Suprapubic skin (tissue), 4 donors: ENCODE data around the gene CLIP4. TPM values are rescaled to one million over a fixed set of nuclear protein-coding genes. Genes with fewer than 3 reads are reported as not detected.

Experiments used
- DNase-seq, 2 donors: peaks; one replicate each; pipeline ENCODE4 v3.0.0-alpha.2; 2019; ENCODE audit warnings: low spot score in 2 of 2
- H3K27ac ChIP-seq: fragments of 200-600 bp; sonication (generic); one replicate; pipeline ENCODE4 v1.5.1; 2019
- H3K27me3 ChIP-seq: fragments of 200-600 bp; sonication (generic); one replicate; pipeline ENCODE4 v1.5.1; 2019
- H3K36me3 ChIP-seq: fragments of 200-600 bp; sonication (generic); one replicate; pipeline ENCODE4 v1.5.1; 2019
- H3K4me1 ChIP-seq: fragments of 200-600 bp; sonication (generic); one replicate; pipeline ENCODE4 v1.5.1; 2019
- H3K4me3 ChIP-seq: fragments of 200-600 bp; sonication (generic); one replicate; pipeline ENCODE4 v1.5.1; 2019; ENCODE audit warnings: mild to moderate bottlenecking
- H3K9me3 ChIP-seq: fragments of 200-600 bp; sonication (generic); one replicate; pipeline ENCODE4 v1.5.1; 2019
- EP300 ChIP-seq: sonication (generic); formaldehyde crosslinking; IDR thresholded peaks from one replicate; pipeline ENCODE4 v1.6.1; 2017; ENCODE audit warnings: antibody characterized with exemption
- POLR2A ChIP-seq, 2 donors: fragments of 450-650 bp; IDR thresholded peaks; one replicate each; pipeline ENCODE4 v1.6.1; 2017; ENCODE audit warnings: antibody characterized with exemption in 2 of 2, mild to moderate bottlenecking in 2 of 2, moderate library complexity in 2 of 2
- POLR2AphosphoS5 ChIP-seq, 3 donors: sonication (generic); formaldehyde crosslinking; IDR thresholded peaks; one replicate each; pipeline ENCODE4 v1.6.1; 2017; ENCODE audit warnings: antibody characterized with exemption in 3 of 3
- WGBS: methylation state at CpG from one replicate; pipeline ENCODE4 v1.1.5; 2018; 5-methylcytosine and 5-hydroxymethylcytosine counted together
- total RNA-seq, 4 donors: library from RNA; depleted of rRNA; stranded (reverse); fragments of >200 nt; gene quantifications; one replicate each; pipeline ENCODE4 v1.1.0, GENCODE V29; 2016
- TF ChIP-seq, protein P1 (sequence below), 2 donors: fragments of 200-600 bp in 1 of 2; fragments of 450-650 bp in 1 of 2; sonication (generic) in 1 of 2; IDR thresholded peaks; one replicate each; pipeline ENCODE4 v1.5.1; 2016 to 2019; ENCODE audit warnings: antibody characterized with exemption in 2 of 2, mild to moderate bottlenecking in 1 of 2, moderate library complexity in 1 of 2

CLIP4 gene
- total RNA-seq, 4 donors from 2014 or later: 61.9 to 173 (median 67.4) TPM

DNA sequence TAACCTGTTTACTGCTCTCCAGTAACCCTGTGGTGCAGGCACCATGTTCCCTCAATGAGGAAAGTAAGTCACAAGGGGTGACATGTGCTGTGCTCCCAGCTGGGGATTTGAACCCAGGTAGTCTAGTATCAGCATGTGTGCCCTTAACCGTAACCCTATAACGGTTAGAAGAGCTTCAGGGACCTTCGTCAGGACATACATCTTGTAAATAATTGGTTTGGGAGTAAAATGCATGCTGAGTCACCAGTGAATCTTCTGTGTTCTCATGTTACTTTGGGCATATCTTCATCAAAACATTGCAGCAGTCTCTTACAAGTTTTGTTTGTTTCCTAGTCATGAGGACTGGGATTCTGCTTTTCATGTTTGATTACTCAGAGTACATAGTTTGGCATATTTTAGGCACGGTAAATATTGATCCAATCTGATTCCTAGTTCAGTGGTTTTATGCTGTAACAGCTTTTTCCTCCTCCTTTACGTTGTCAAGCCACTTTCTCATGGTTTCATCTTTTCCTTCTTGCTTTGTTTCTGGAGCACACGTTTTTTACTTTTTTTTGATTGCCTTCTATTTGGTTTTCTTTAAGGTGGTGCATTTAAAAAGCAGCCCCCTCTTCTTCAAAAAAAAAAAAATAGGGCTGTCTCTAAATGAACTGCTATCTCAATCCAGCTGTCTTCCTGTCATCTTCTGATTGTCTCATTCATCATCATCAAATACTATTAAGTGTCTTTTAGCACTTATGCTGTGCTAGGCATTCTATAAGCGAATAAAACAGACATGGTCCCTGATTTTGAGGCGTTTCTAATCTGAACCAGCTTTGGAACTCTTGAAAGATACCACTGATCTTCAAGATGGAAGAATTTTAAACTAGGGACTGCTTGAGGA, 50.4 kb downstream of the CLIP4 start:
- peaks cover 46% of the 10 kb centered on the region for H3K36me3 ChIP-seq
- no peaks in the 10 kb centered on the region for H3K27me3 ChIP-seq
- no peak overlapping the region for H3K27ac ChIP-seq
- H3K4me1 ChIP-seq: no peaks in the 10 kb centered on the region
- 67% methylated on average over 8 of the region's 8 CpGs for WGBS
- no peak for DNase-seq
- no peak overlapping the region for H3K4me3 ChIP-seq
- no peak for TF ChIP-seq EP300
- no peak for TF ChIP-seq POLR2A (IDR thresholded peaks at IDR 0.05)
- TF ChIP-seq POLR2AphosphoS5 (IDR thresholded peaks at IDR 0.05): no peak
- TF ChIP-seq, protein P1, sequence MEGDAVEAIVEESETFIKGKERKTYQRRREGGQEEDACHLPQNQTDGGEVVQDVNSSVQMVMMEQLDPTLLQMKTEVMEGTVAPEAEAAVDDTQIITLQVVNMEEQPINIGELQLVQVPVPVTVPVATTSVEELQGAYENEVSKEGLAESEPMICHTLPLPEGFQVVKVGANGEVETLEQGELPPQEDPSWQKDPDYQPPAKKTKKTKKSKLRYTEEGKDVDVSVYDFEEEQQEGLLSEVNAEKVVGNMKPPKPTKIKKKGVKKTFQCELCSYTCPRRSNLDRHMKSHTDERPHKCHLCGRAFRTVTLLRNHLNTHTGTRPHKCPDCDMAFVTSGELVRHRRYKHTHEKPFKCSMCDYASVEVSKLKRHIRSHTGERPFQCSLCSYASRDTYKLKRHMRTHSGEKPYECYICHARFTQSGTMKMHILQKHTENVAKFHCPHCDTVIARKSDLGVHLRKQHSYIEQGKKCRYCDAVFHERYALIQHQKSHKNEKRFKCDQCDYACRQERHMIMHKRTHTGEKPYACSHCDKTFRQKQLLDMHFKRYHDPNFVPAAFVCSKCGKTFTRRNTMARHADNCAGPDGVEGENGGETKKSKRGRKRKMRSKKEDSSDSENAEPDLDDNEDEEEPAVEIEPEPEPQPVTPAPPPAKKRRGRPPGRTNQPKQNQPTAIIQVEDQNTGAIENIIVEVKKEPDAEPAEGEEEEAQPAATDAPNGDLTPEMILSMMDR (IDR thresholded peaks at IDR 0.05): no peak
- H3K9me3 ChIP-seq: no peaks in the 10 kb centered on the region

DNA sequence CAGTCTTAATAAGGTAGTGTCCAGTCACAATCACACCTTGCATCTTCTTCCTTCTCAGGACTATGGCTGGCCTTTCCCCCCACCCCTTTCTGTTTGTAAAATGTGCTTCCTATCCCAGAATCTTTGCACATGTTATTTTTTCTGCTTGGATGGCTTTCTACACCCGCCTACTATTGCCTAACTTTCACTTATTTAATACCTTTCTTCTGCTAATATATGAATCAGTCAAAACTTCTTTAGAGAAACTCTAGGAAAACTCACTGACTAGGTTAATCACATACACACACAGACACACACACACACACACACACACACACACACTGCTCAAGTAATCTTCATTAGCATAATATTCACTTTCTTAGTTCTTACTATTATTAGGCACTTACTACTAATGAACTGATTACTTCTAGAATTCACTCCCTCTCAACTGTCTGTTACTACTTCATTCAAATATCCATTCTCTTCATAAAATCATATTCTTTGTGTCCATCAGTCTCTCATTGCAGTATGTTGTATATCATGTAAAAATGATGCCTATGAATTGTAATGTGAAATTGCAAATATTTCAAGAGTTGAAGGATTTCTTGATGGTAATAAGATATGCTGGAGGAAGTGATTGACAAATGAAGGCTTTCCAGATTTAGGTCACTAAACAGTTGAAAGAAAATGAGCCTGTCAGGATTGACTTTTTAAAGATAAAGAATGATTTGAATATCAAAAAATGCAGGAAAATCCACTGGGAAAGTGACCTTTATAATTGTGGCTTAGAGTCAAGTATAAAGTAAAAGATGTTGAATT, 51.2 kb downstream of the CLIP4 start:
- Histone ChIP-seq H3K27me3 (no peaks in the 10 kb centered on the region), H3K4me1 (no peaks in the 10 kb centered on the region), H3K36me3 (peaks cover 38% of the 10 kb centered on the region), H3K4me3 (no peak overlapping the region), H3K27ac (no peak overlapping the region), H3K9me3 (no peaks in the 10 kb centered on the region)
- no peak for DNase-seq
- WGBS: 79% methylated on average over 1 of the region's 1 CpG
- no peak for TF ChIP-seq POLR2AphosphoS5 (IDR thresholded peaks at IDR 0.05)
- no peak for TF ChIP-seq POLR2A (IDR thresholded peaks at IDR 0.05)

DNA sequence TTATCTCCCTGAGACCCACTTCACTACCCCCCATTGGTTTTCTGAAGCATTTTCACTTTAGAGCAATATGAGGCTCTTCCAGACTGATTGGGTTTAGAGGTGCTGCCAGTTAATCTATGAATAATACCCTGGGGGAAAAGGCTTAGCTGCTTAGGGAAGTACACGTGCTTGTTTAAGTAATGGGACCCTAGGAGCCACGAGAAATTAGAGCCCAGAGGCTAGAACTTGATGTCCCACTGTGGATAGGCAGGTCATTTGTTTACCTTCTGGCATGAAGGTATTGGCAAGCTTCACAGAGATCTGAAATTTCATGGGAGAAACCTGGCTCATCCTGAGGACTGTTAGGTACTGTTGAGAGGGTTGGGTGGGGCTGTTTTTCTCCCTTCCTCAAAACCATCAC, 59.7 kb downstream of the CLIP4 start:
- H3K36me3 ChIP-seq: peaks cover 40% of the 10 kb centered on the region
- no peaks in the 10 kb centered on the region for H3K27me3 ChIP-seq
- no peak overlapping the region for H3K27ac ChIP-seq
- no peak for DNase-seq
- TF ChIP-seq, protein P1 (IDR thresholded peaks at IDR 0.05): no peak
- TF ChIP-seq POLR2AphosphoS5 (IDR thresholded peaks at IDR 0.05) (no peak), POLR2A (IDR thresholded peaks at IDR 0.05) (no peak), EP300 (no peak)
- H3K9me3 ChIP-seq: no peaks in the 10 kb centered on the region
- no peak overlapping the region for H3K4me3 ChIP-seq
- WGBS: 18% methylated on average over 2 of the region's 2 CpGs
- H3K4me1 ChIP-seq: no peaks in the 10 kb centered on the region

DNA sequence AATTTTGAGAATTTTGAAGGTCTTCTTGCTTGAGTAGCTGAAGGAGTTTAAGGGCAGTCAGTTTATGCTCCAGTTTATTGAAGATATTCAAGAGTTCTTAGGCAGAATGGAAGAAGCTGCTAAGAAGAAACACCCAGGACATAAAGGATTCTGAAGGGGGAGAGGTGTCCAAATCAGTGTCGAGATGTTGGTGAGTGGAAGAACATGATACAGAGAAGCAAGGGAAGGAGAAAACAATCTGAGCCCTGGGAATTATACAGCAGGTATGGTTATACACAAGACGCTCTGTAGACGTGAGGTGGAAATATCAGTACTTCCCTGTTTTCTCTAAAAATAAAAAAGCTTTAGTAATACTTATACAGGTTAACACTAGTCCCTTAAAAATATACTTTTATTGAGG, 60.1 kb downstream of the CLIP4 start:
- Histone ChIP-seq H3K27me3 (no peaks in the 10 kb centered on the region), H3K27ac (no peak overlapping the region), H3K9me3 (no peaks in the 10 kb centered on the region), H3K36me3 (peaks cover 37% of the 10 kb centered on the region), H3K4me3 (no peak overlapping the region), H3K4me1 (no peaks in the 10 kb centered on the region)
- DNase-seq: no peak
- TF ChIP-seq EP300 (no peak), POLR2A (IDR thresholded peaks at IDR 0.05) (no peak)
- TF ChIP-seq, protein P1 (IDR thresholded peaks at IDR 0.05): no peak
- WGBS: 92% methylated on average over 3 of the region's 3 CpGs

DNA sequence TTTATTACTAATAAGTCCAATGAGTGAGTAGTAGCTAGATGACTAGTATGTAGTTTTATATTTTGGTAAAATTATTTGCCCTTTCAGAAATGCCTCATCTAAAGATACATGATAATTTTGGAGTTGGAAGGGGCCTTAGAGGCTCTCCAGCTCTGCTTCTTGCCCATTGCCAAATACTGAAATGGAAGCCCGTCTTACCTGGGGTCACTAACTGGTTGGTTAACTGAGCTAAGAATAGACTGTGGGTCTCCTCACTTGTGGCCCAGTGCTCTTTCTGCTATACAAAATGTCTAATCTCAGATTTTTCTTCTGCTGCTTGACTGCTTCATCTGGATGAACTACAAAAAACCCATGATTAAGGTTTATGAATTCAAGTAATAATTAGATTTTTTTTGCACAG, 67.1 kb downstream of the CLIP4 start:
- H3K9me3 ChIP-seq: no peaks in the 10 kb centered on the region
- H3K27me3 ChIP-seq: no peaks in the 10 kb centered on the region
- no peak overlapping the region for H3K27ac ChIP-seq
- TF ChIP-seq POLR2A (IDR thresholded peaks at IDR 0.05): no peak
- TF ChIP-seq, protein P1 (IDR thresholded peaks at IDR 0.05): no peak
- TF ChIP-seq POLR2AphosphoS5 (IDR thresholded peaks at IDR 0.05): no peak
- TF ChIP-seq EP300: no peak
- H3K4me3 ChIP-seq: no peak overlapping the region
- no peak for DNase-seq
- 85% methylated on average over 1 of the region's 1 CpG for WGBS
- H3K4me1 ChIP-seq: no peaks in the 10 kb centered on the region
- H3K36me3 ChIP-seq: peaks cover 34% of the 10 kb centered on the region
